HepG2 (cell line): ENCODE results near the gene MAP3K2. TPM values are rescaled to one million over a fixed set of nuclear protein-coding genes. Genes with fewer than 3 reads are reported as not detected.

ENCODE experiments used
- ATAC-seq: fragments of 200-7000 bp; cut with Tn5 transposase; 3 replicates; pipeline ENCODE4 v1.9.1; 2020; ENCODE audit warnings: mild to moderate bottlenecking, moderate library complexity
- BruUV-seq: library from RNA; stranded (reverse); fragments of 400-500 nt; replicated peaks from 2 replicates; lab custom pipeline; 2021; lab: Mats Ljungman, UMichigan
- CTCF ChIA-PET: fragments of 300-600 bp; formaldehyde crosslinking; extraction: SDS; loops from one replicate; lab custom pipeline; 2021; ENCODE audit warnings: low total read pairs, inconsistent platforms, low intra/inter-chr PET ratio; lab: Yijun Ruan, JAX
- POLR2A ChIA-PET: fragments of 350-600 bp; sonication (Branson Sonifier 250); formaldehyde crosslinking; loops from one replicate; lab custom pipeline; 2020; ENCODE audit warnings: antibody characterized with exemption, inconsistent platforms; lab: Yijun Ruan, JAX
- DNase-seq: peaks from one replicate; pipeline ENCODE4 v3.0.0-alpha.2; 2015; ENCODE audit warnings: low spot score
- FAIRE-seq: peaks from 3 replicates; lab custom pipeline; 2011; peaks lifted over from hg19 to GRCh38; lab: Jason Lieb, UNC
- H2AFZ ChIP-seq: one replicate; pipeline ENCODE4 v1.6.1; 2011; ENCODE audit warnings: low read length, inconsistent platforms
- H3K27ac ChIP-seq: fragments of 300-600 bp; 3 replicates; pipeline ENCODE4 v1.8.0; 2011; ENCODE audit warnings: mixed run types, mild to moderate bottlenecking, mixed read lengths, low read length, inconsistent platforms; ENCODE audit not compliant: insufficient read depth; ENCODE audit errors: extremely low read length
- H3K27me3 ChIP-seq, 2 experiments: fragments of 200-600 bp in 1 of 2; 2 replicates in 1 of 2; 3 replicates in 1 of 2; pipeline versions ENCODE4 v1.6.0 to v1.8.0; 2011; ENCODE audit warnings: low read length in 2 of 2, mild to moderate bottlenecking in 2 of 2, moderate library complexity in 2 of 2, inconsistent platforms in 1 of 2; ENCODE audit not compliant: insufficient read depth in 2 of 2, control insufficient read depth in 1 of 2
- H3K36me3 ChIP-seq, 2 experiments: fragments of 200-600 bp in 1 of 2; replicated peaks in 1 of 2; 2 replicates in 1 of 2; 3 replicates in 1 of 2; pipeline versions ENCODE4 v1.5.1 to v1.8.0; 2011; ENCODE audit warnings: low read length in 2 of 2, inconsistent platforms in 1 of 2; ENCODE audit not compliant: insufficient read depth in 2 of 2, control insufficient read depth in 1 of 2
- H3K4me1 ChIP-seq: 2 replicates; pipeline ENCODE4 v1.5.1; 2012; ENCODE audit warnings: low read length, inconsistent platforms; ENCODE audit not compliant: insufficient read depth
- H3K4me2 ChIP-seq: 2 replicates; pipeline ENCODE4 v1.6.0; 2011; ENCODE audit warnings: low read depth, low read length, inconsistent platforms
- H3K4me3 ChIP-seq, 3 experiments: fragments of 200-600 bp in 1 of 3; sonication (generic), shearing (Covaris generic) in 1 of 3; replicated peaks in 1 of 3; 2 replicates each; pipeline ENCODE4 v1.5.1; 2011 to 2016; ENCODE audit warnings: low read length in 3 of 3, inconsistent platforms in 2 of 3, low read depth in 2 of 3, mild to moderate bottlenecking in 2 of 3, control low read depth in 1 of 3, mixed read lengths in 1 of 3; ENCODE audit not compliant: insufficient read depth in 1 of 3
- H3K79me2 ChIP-seq: one replicate; pipeline ENCODE4 v1.6.1; 2011; ENCODE audit warnings: low read length, inconsistent platforms; ENCODE audit not compliant: insufficient read depth
- H3K9ac ChIP-seq: 2 replicates; pipeline ENCODE4 v1.6.0; 2011; ENCODE audit warnings: mild to moderate bottlenecking, low read depth, low read length, inconsistent platforms; ENCODE audit not compliant: insufficient read depth
- H3K9me3 ChIP-seq: 2 replicates; pipeline ENCODE4 v1.5.1; 2012; ENCODE audit warnings: mild to moderate bottlenecking, low read length
- H4K20me1 ChIP-seq: 2 replicates; pipeline ENCODE4 v1.6.0; 2011; ENCODE audit warnings: inconsistent platforms, mild to moderate bottlenecking, low read length, moderate library complexity; ENCODE audit not compliant: insufficient read depth
- NFE2L2 ChIP-seq: fragments of 150-350 bp; IDR thresholded peaks from 2 replicates; pipeline ENCODE4 v1.6.1; 2014; ENCODE audit warnings: low read length
- ZNF788 ChIP-seq: sonication (generic); formaldehyde crosslinking; IDR thresholded peaks from 2 replicates; pipeline ENCODE4 v1.5.0; 2020; ENCODE audit warnings: mild to moderate bottlenecking, missing genetic modification reagents, borderline replicate concordance
- WGBS: methylation state at CpG from one replicate; pipeline ENCODE4 v1.1.6; 2017; ENCODE audit warnings: low lambda C conversion rate; 5-methylcytosine and 5-hydroxymethylcytosine counted together
- in situ Hi-C: cut with HindIII; loops from 2 replicates; pipeline ENCODE4 v1.10.0; 2017; ENCODE audit warnings: low pct_unique_long_range_greater_than_20kb; ENCODE audit not compliant: extremely low pct_ligation_motif_present
- intact Hi-C: fragments of 100-400 bp; cut with micrococcal nuclease; formaldehyde crosslinking; loops from one replicate; pipeline ENCODE4 v1.10.0; 2022; ENCODE audit not compliant: unreplicated experiment
- polyA plus RNA-seq, 8 experiments: library from polyadenylated mRNA; depleted of rRNA in 3 of 8; stranded (reverse) in 7 of 8; unstranded in 1 of 8; fragments of >200 nt; fragmentation: Illumina TruSeq in 4 of 8; extraction: Trizol in 4 of 8; gene quantifications; 2 replicates each; pipeline versions ENCODE4 v1.2.1 to v1.2.3, GENCODE V29; 2011 to 2016; ENCODE audit warnings: low read depth in 4 of 8, missing spikeins in 1 of 8, mixed read lengths in 1 of 8; ENCODE audit not compliant: insufficient read depth in 1 of 8
- total RNA-seq, 5 experiments: library from RNA; depleted of rRNA; stranded (reverse); fragments of >200 nt; fragmentation: Illumina TruSeq; extraction: Trizol; gene quantifications; 2 replicates each; pipeline ENCODE4 v1.2.3, GENCODE V29; 2016; ENCODE audit warnings: low read depth in 1 of 5
- TF ChIP-seq, protein P1 (sequence below): sonication (generic); formaldehyde crosslinking; IDR thresholded peaks from 2 replicates; pipeline ENCODE4 v1.4.0; 2020; ENCODE audit warnings: low read depth, missing genetic modification reagents

Gene MAP3K2
- total and polyA plus RNA-seq, 2 of the 13 experiments (the other 11 are each of a cell fraction or from before 2014, with no cell fraction given): 12.2 to 37.2 TPM

DNA sequence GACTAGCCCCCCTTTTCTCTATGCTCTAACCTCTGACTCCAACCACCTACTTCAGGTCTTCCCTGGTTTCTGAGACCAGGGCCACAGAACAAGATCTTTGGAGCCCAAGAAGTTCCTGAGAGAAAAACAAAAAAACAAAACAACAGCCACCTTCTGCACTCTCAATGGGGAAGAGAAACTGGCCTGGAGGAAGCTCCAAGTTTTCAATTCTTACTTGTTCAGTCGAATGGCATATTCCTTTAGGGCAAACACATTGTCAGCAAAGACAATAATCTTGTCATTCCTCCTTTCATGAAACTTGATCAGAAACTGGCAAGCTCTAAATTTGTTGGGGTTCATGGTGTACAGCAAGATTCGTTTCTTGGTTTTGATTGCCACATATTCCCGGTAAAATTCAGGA lies 108.8 kb downstream of the MAP3K2 start (continued):
- TF ChIP-seq, protein P1, sequence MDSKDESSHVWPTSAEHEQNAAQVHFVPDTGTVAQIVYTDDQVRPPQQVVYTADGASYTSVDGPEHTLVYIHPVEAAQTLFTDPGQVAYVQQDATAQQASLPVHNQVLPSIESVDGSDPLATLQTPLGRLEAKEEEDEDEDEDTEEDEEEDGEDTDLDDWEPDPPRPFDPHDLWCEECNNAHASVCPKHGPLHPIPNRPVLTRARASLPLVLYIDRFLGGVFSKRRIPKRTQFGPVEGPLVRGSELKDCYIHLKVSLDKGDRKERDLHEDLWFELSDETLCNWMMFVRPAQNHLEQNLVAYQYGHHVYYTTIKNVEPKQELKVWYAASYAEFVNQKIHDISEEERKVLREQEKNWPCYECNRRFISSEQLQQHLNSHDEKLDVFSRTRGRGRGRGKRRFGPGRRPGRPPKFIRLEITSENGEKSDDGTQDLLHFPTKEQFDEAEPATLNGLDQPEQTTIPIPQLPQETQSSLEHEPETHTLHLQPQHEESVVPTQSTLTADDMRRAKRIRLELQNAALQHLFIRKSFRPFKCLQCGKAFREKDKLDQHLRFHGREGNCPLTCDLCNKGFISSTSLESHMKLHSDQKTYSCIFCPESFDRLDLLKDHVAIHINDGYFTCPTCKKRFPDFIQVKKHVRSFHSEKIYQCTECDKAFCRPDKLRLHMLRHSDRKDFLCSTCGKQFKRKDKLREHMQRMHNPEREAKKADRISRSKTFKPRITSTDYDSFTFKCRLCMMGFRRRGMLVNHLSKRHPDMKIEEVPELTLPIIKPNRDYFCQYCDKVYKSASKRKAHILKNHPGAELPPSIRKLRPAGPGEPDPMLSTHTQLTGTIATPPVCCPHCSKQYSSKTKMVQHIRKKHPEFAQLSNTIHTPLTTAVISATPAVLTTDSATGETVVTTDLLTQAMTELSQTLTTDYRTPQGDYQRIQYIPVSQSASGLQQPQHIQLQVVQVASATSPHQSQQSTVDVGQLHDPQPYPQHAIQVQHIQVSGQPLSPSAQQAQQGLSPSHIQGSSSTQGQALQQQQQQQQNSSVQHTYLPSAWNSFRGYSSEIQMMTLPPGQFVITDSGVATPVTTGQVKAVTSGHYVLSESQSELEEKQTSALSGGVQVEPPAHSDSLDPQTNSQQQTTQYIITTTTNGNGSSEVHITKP (CRISPR knock-in tag): no peak

DNA sequence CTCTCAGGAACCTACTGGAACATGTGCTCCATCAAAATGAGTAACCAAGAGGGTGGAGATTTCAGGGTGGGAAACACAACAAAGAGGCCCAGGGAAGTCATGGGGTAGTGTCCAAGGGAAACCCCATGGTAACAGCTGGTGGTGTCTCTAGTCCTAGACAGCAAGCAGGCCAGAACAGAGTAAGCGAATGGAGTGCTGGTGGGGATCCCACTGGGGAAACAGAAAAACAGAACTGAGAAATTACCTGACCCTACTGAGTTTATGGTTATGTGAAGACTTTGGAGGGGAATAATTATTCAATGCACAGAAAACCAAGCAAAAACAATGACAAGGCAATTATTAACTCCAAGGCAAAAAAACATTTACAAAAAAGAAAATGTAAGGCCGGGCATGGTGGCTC lies 110.7 kb downstream of the MAP3K2 start:
- intact Hi-C loops: no loop called here

More for the DNA sequence above, 110.7 kb downstream of the MAP3K2 start:
- Histone ChIP-seq H3K27me3 (no peaks in the 10 kb centered on the region), H3K4me2 (no peak overlapping the region), H4K20me1 (no peaks in the 10 kb centered on the region; the same call in 1 of the 2 replicates), H3K9me3 (no peaks in the 10 kb centered on the region), H3K27ac (no peak overlapping the region), H3K79me2 (peaks cover under 1% of the 10 kb centered on the region), H3K4me3 (no peak overlapping the region), H3K36me3 (peaks cover 36 to 93% of the 10 kb centered on the region in 2 experiments), H2AFZ (no peak overlapping the region), H3K9ac (no peak overlapping the region), H3K4me1 (no peaks in the 10 kb centered on the region)
- no peak for TF ChIP-seq ZNF788 (CRISPR knock-in tag)
- TF ChIP-seq NFE2L2: peak; percentile 52; the same call in 1 of the 2 replicates
- ATAC-seq (no peak), FAIRE-seq (no peak), DNase-seq (no peak)
- CTCF ChIA-PET: no interaction called here
- POLR2A ChIA-PET: interaction anchor here (1.2 kb wide), 1 partner anchor 17 kb away, joined by 3 read pairs; the partner anchor contains the start of gene ERCC3
- 96% methylated on average over 2 of the region's 2 CpGs for WGBS
- BruUV-seq: no TSS peak
- in situ Hi-C loops: no loop called here
